ENCODE measurements around the gene CASQ1.

Gene CASQ1

GRCh38 chr1:160168609-160169369, 21.6 kb upstream of the CASQ1 start:
- no peak for DNase-seq

- peak; percentile 24 for DNase-seq
Measured at GRCh38 chr1:160169553-160170399, 20.6 kb upstream of the CASQ1 start.

GRCh38 chr1:160171354-160171753, 19.0 kb upstream of the CASQ1 start:
- no peak for DNase-seq

GRCh38 chr1:160171980-160172379, 18.4 kb upstream of the CASQ1 start:
- DNase-seq = no peak

- DNase-seq = no peak
Measured at GRCh38 chr1:160177231-160177630, 13.1 kb upstream of the CASQ1 start.

GRCh38 chr1:160177667-160178066, 12.7 kb upstream of the CASQ1 start:
- no peak for DNase-seq

GRCh38 chr1:160178731-160179130, 11.6 kb upstream of the CASQ1 start:
- DNase-seq = no peak

- no peak for DNase-seq
Measured at GRCh38 chr1:160179336-160179735, 11.0 kb upstream of the CASQ1 start.

GRCh38 chr1:160186246-160186645, 4.1 kb upstream of the CASQ1 start:
- no peak for DNase-seq

GRCh38 chr1:160186729-160187128, 3.6 kb upstream of the CASQ1 start:
- DNase-seq = no peak

- no peak for DNase-seq
Measured at GRCh38 chr1:160187407-160187806, 3.0 kb upstream of the CASQ1 start.

- no peak for DNase-seq
Measured at GRCh38 chr1:160188341-160188740, 2.0 kb upstream of the CASQ1 start.

- DNase-seq = no peak
Measured at GRCh38 chr1:160191756-160192155, 1.4 kb downstream of the CASQ1 start.

GRCh38 chr1:160192234-160192633, 1.9 kb downstream of the CASQ1 start:
- DNase-seq = no peak

GRCh38 chr1:160193091-160193819, 2.9 kb downstream of the CASQ1 start:
- peak; percentile 80 for DNase-seq

GRCh38 chr1:160193832-160194736, 3.7 kb downstream of the CASQ1 start:
- no peak for DNase-seq

GRCh38 chr1:160194737-160195059, 4.3 kb downstream of the CASQ1 start:
- DNase-seq = no peak

GRCh38 chr1:160196143-160196542, 5.8 kb downstream of the CASQ1 start:
- no peak for DNase-seq

GRCh38 chr1:160197231-160197630, 6.9 kb downstream of the CASQ1 start:
- no peak for DNase-seq

- DNase-seq = no peak
Measured at GRCh38 chr1:160200786-160201185, 10.4 kb downstream of the CASQ1 start.

GRCh38 chr1:160204526-160205241, 14.3 kb downstream of the CASQ1 start:
- no peak for DNase-seq
